GM21423 (cell line): Measurements from ENCODE around the gene HPSE2.

ENCODE experiments used
- ATAC-seq: cut with Tn5 transposase; IDR thresholded peaks from one replicate; pipeline ENCODE4 v1.9.1; 2021; ENCODE audit warnings: mild to moderate bottlenecking, moderate library complexity; ENCODE audit not compliant: unreplicated experiment

The HPSE2 gene

DNA sequence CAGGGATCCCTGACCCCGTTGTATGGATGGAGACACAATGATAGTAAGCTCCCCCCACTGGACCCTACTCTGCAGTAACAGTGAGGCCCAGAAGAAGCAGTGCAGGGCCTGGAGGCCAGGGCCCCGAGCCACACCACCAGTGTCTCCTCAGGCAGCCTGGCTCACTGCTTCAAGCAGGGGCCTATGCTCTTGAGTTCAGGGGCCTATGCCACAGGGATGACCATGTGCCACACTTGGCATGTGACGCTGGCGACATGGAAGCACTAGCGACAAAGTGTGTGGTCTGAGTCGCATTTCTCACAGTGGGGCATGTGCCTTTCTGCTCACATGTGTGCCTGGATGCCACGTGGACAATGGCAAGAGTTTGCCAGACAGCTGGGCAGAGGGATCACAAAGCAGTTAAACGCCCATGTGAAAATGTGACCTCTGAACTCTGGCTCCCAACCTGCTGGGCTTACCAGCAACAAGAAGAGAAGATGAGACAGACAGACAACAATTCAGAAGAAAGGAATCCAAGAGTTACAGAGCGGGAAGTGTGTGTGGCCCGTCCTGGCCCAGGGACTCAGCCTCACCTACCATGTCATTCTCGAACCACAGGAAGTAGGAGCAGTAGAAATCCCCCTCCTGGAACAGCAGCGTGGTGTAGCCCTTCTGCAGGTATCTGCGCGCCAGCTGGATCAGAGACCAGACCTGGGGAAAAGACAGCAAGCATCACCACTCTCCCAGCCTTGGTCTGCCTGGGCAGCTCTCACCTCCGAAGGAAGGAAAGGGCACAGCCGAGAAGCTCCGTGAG is 816.0 kb downstream of the HPSE2 start:
- ATAC-seq = no peak

DNA sequence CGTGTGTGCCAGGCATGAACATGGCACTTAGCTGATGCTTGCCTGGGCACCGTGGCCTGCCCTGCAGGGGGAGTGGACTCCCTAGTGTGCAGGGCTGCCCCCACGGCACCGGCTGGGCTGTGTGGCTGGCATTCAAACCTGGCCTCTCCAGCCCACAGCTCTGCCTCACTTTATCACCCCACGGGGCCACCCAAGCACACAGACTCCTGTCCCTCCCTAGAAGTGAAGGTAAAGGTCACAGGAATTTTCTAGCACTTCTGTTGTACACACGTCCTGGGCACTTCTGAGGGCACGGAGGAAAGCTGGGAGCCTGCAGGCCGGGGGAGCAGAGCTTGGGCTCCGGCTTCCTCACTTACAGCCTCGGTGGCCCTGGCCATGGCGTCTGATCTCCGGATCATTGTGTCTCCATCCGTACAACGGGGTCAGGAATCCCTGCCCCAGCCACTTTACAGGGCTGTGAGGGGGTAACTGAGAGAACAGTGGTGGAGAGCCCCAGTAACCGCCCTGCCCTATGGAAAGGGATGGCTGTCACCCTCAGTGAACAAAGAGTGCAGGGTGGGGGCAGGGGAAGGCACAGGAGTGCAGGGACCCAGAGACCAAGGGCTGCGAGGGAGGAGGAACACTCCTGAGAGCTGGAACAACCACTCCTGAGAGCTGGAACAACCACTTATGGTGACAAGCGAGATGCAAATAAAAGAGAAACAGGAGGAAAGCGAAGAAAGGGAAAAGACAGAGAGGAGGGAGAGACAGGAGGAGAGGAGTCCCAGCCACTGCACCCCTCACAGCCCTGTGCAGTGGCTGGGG is 816.8 kb downstream of the HPSE2 start:
- ATAC-seq = no peak

DNA sequence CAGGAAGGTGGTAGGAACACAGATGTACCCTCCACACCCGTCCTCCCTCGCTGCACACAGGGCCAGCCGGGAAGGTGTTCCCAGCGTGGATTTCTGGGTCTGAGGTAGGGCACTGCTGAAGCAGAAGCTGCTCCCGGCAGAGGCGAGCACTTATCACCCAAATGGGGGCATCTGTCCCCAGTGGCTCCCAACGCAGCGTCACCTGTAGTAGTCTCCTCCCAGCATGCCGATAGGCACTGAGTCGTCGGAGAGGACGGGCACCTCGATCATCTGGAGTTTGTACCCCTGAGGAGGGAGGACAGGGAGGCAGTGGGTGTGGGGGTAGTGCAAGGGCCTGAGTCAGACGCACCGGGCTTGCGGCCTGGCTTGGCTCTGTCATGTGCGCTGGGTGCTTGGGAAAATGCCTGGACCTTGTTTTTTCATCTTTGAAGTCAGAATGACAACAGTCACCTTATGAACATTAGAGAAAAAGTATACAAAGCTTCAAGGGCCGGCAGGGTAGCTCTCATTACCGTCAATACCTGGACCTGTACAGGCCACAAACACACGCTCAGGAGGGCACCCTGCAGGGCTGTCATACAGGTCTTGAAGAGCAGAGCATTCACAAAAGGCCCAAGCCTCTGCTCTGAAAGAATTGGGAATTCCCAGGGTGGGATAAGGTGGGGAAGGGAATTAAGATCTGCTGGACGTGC is 817.5 kb downstream of the HPSE2 start:
- no peak for ATAC-seq

DNA sequence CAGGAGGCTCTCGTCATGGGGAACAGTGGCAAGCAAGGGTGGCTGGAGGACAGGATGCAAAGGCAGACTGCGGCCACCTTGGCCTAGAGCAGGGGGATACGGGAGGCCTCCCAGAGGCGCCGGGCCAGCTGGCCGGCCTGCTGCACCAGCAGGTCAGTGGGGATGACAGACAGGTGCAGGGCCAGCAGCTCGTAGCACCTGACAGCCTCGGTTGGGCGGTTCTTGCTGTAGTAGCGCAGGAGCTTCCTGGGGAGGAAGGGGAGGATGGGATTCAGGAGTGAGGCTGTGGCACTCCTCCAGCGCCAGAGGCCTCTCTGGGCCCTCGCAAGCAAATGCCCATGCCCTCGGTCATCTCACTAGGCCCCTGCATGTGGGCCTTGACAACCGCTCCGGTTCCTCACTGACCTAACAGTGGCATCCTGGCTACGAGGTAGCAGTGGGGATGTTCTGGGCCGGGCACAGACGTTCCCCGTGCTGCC is 818.1 kb downstream of the HPSE2 start:
- no peak for ATAC-seq

DNA sequence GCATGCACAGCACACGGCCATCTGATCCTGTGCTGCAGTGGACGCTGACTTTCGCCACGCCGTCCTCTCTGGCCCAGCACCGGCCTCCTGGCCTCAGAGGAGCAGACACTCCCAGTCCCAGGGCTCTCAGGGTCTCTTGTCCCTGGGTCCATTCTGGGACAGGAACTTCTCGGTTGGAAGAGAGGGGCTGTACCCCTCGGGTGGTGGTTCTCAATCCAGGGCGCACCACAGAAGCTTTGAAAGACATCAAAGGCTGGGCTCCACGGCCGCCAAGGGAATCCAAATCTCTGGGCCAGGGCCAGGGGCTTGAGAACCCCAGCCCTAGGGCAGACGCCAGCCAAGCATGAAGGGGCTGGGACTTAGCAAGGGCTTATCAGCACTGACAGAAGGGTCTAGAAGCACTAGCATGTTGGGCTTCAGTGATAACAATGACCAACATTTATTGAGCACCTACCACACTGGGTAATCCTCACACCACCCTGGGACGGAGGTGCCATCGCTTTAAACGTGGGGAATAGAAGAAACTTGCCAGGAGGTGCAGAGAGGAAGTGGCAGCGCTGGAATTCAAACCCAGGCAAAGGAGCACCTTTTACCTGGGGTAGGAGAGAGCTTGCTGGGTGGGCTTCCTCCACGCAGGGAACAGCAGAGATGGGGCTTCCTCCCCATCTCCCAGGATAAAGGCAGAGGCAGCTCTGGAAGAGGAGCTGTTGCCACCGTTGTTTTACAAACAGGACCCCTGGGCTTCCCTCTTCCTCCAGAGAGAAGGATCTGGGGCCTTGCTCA is 818.9 kb downstream of the HPSE2 start:
- no peak for ATAC-seq

DNA sequence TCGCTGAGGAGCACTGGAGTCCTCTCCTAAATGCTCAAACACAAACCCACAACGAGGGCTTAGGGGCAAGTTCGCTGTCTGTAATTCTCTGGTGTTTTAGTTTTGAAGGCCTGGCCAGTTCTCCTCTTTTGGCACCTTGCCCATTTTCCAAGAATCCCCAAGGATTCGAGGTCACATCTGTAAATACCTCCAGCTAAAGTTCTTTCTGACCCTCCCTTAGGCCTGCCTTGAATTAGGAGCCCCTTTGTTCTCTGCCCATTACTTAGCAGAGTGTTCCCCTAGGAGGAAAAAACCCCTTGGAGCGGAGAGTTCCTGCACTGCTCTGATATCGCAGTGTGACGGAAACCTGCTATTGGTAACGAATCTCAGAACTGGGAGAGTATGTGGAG is 819.9 kb downstream of the HPSE2 start:
- ATAC-seq = no peak

DNA sequence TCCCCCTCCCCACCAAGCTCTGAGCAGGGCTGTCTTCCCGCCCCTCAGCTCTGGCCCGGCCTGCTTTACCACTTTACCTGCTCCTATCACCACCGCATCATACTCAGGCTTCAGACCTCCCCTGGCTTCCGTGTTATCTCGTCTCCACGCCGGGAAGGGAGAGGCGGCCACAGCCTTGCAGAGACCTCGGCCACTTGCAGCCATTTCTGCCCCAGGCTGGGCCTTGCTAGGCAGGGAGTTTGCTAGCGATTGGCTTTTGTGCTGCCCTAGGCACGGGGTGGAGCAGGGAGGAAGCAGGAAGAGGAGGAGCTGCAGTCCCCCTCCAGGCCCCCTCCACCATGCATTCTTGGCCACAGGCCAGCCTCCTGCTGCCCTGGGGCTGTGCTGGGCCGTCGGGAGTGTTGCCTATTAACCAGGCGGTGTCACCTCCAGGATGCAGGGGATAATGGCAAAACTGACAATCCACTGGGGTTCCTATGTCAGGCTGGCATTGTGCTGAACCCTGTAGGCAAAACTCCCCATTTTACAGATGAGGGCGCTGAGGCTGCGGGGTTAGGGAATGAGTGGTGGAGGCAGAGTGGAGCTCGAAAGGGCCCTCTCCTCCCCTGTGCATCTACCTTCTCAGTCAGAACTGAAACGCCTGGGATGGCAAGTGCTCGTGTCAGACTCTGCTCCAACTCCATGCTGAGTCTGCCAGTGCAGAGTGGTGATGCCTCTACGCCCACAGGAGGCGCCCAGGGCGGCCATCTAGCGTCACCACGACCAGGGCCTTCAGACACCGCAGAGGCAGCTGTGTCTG is 820.5 kb downstream of the HPSE2 start, which contains the start of gene PYROXD2:
Gene PYROXD2 (minus strand): TSS at position 251 of the 799 bp plus-strand sequence. CDS start 47 bp downstream, at position 204.
- ATAC-seq = peak; percentile 77

DNA sequence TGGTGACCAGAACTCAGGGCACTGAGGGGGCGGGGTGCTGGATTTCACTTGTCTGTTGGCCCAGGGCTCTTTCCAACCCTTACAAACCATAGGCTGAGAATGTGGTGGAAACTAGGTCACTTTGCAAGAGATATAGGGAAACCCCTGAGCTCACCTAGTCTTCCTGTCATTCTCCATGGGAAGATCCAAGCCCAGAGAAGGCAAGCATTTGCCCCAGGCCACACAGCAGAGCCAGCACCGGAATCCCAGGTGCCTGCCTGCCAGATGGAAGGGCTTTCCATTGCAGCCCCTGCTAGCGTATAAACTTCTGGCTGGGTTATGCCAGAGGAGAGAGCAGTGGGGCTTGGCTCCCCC is 821.1 kb downstream of the HPSE2 start:
- no peak for ATAC-seq

DNA sequence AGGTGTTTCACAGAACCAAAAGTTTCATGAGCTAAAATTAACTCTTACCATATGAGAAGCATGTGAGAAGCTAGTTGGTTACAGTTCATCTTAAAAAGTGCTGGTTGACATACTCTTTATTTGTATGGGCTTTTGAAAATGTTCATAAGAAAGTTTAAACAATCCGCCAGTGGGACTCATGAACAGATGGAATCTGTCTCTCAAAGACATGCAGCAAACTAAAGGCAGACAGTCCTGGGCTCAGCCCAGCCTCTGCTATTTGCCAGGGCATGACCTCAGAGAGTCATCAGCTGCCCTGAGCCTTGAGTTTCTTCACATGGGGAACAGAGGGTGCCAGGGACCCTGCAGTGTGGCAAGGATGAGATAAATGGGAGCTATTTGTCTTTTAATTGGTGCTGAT is 823.9 kb downstream of the HPSE2 start:
- ATAC-seq = no peak

DNA sequence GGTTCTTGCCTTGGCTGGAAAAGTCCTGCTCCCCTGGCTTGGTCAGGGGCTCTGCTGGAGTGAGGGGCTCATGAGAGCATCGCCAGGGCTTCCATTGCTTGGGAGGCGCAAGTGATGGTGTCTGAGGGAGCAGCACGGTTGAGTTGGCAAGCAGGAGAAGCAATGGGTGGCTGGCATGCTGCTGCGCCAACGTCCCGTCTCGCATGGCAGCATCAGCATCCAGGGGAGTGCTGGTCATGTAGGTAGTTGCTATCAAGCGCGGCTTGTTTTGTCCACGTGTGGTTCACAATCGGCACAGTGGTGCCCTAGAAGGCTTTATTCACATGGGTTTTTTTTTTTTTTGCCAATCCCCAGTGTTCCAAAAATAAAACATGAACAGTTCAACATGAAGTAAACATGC is 824.5 kb downstream of the HPSE2 start:
- no peak for ATAC-seq

DNA sequence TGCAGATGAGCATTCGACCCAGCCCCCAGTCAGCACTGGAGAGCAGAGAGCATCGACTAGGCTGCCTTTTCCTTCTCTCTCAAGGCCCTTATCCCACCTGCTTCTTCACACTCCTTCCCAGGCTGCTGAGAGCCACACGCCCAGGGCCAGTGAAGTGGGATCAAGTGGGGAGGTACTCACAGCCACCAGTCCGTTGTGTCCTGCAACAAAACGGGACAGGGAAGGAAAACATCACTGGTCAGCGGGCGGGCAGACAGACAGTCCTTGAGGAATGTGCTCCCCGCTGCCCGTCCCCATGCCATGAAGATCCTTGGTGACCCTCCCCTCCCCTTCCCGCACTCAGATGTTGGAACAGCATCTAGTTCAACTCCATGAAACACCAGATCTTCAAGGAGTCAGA is 824.9 kb downstream of the HPSE2 start:
- no peak for ATAC-seq

DNA sequence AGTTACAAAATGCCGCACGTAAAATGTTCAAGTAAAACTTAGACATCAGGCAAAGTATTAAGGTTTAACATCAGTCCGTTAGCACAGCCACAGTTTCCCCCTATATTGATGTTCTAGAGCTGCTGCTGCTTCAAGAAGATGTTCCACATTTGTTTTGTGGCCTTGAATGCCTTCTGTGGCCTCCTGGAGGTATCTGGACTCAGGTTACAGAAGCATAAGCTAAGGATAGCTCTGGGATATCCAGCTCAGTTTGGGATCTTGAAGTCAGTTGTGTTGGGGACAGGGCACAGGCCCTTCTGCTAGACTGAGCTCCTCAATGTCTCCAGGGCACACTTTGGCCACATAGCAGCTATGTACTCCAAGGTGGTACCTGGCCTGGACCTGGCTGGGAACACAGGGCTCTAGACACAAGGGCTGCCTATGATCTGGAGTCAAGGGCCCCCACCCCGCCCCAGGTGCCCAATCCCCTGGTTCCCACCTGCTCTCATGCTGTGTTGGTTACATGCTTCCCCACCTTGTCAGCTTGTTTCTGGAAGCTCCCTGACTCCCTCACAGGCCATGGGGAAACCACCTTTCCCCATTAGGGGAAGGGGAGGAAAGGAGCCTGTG is 825.4 kb downstream of the HPSE2 start:
- no peak for ATAC-seq

DNA sequence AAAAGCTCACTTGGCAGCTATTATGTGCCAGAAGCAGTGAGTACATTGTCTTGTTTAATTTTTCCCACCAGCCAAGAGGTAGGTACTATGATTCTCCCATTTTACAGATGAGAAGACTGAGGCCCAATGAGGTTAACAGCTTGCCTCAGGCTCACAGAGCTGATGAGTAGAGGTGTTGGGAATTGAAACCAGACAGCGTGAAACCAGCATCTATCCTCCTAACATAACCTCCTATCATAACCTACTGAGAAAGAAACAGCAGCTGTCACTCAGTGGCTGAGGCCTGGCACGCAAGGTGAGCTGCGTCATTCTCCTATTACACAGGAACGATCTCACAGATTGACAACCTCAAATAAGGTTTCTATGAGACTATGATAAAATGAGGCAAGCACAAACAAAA is 826.9 kb downstream of the HPSE2 start:
- ATAC-seq = no peak

DNA sequence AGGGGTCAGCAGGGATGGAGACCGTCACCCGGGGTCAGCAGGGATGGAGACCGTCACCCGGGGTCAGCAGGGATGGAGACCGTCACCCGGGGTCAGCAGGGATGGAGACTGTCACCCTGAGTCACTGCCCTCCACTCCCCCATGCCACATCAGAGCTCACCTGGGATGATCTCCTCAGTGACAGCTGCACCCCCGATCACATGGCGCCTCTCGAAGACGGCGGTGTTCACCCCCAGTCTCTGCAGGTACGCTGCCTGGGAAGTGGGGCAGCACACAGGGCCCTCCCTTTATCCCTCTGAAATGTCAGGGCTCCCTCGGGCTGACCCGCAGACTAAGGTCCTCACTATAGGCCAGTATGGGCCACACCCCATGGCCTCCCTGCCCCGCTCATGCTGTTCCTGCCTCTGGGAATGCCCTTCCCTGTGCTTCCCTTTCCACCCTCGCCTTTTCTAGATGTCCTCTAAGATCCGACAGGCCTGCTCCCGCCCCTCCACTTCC is 827.9 kb downstream of the HPSE2 start:
- no peak for ATAC-seq
